ENCODE data around the gene KCNQ1OT1. TPM values are rescaled to one million over a fixed set of nuclear protein-coding genes. Genes with fewer than 3 reads are reported as not detected.

Gene KCNQ1OT1
- total and polyA plus RNA-seq, 9 of the 15 experiments (the other 6 are each of a cell fraction or from before 2014, with no cell fraction given): 0.04 to 2.3 (median 0.74) TPM

DNA sequence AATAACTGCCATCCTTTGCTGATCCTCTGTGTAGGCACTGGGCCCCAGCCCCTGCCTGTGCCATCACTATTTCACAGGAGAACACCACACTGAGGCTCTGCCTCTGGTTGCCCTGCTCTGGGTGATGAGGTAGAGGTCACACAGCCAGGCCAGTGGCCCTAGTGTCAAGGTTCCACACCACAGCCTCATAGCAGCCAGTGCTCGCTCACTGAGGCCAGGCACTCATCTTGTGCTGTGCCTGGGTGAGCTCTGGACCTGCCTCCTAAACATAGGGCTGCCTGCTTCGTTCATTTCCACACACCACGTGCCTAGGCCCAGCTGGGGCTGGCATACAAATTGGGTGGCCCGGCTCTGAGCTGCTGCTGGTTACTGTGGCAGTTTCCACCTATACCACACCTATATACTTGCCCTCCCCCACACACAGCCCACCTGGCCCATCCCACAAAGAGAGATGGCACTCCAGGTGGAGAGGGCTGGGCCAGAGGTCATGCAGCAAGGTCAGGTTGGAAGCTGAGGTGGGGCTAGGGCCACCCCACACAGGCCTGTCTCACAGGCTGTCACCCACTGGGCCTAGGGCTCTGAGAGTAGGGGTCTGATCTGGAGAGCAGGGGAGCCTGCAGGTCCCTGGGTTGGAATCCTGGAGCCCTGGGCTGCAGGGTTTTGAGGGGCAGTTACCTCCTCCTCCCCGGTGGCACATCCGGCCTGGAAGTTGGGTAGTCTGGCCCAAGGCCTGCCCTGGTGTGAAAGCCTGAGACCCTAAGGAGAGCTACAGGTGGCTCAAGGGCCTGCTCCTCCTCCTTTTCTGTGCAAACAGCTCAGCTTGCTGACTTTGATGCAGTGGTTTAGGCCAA lies 11.2 kb downstream of the KCNQ1OT1 start:
- WGBS (ENCODE audit: insufficient coverage, low coverage, missing lambda C conversion rate): 74% methylated on average over 6 of the region's 6 CpGs
- Histone ChIP-seq H3K27ac (ENCODE audit: extremely low read depth, low read depth, low read length) (no peak overlapping the region), H3K9me1 (ENCODE audit: control insufficient read depth, insufficient read depth, low read length) (peaks cover 12% of the 10 kb centered on the region), H3K4me1 (replicated peaks in 1 of 2; ENCODE audit: control insufficient read depth in 2 of 2, insufficient read depth in 2 of 2, low read length in 2 of 2) (peaks cover 0 to 11% of the 10 kb centered on the region in 2 experiments; a peak in 3 of 5 replicates), H3K9ac (ENCODE audit: insufficient read depth in 1 of 2, low read depth in 2 of 2, low read length in 2 of 2) (peak overlapping the region in 1 of 2 experiments; percentile 10; a peak in 1 of 4 replicates), H3K27me3 (ENCODE audit: control insufficient read depth in 2 of 2, insufficient read depth in 2 of 2, low read length in 2 of 2) (no peaks in the 10 kb centered on the region), H3K36me3 (ENCODE audit: control insufficient read depth, insufficient read depth, low read length) (peaks cover 86% of the 10 kb centered on the region; the same call in 2 of the 3 replicates), H3K9me3 (replicated peaks; ENCODE audit: control insufficient read depth, insufficient read depth, low read depth, low read length) (no peaks in the 10 kb centered on the region), H2AFZ (ENCODE audit: low read depth, low read length) (no peak overlapping the region), H3K79me2 (ENCODE audit: control insufficient read depth, insufficient read depth, low read length) (peaks cover 89% of the 10 kb centered on the region), H3K4me3 (no peak overlapping the region), H3K4me2 (ENCODE audit: insufficient read depth, low read length) (no peak overlapping the region), H4K20me1 (replicated peaks; ENCODE audit: control insufficient read depth, insufficient read depth, low read length) (peaks cover 78% of the 10 kb centered on the region)
- CTCF ChIA-PET (ENCODE audit: low intra/inter-chr PET ratio): no interaction called here
- no TSS peak for BruUV-seq (replicated peaks)
- no peak for FAIRE-seq
- POLR2A ChIA-PET: interaction anchor here (0.6 to 3.4 kb wide), 5 partner anchors 9 to 753 kb away, joined by 3 to 20 read pairs (median 5); partner anchors contain the start of gene KCNQ1OT1
- ATAC-seq: no peak
- no peak for TF ChIP-seq C11orf30 (IDR thresholded peaks at IDR 0.05; ENCODE audit: low read depth)
- TF ChIP-seq MCM2 (IDR thresholded peaks at IDR 0.05; ENCODE audit: low read depth): no peak
- TF ChIP-seq RBFOX2 (IDR thresholded peaks at IDR 0.05; ENCODE audit: low read depth, low read length): peak; percentile 17; the same call in 1 of the 2 replicates
- TF ChIP-seq ZNF133 (CRISPR knock-in tag; IDR thresholded peaks at IDR 0.05): no peak
- TF ChIP-seq, protein P1, sequence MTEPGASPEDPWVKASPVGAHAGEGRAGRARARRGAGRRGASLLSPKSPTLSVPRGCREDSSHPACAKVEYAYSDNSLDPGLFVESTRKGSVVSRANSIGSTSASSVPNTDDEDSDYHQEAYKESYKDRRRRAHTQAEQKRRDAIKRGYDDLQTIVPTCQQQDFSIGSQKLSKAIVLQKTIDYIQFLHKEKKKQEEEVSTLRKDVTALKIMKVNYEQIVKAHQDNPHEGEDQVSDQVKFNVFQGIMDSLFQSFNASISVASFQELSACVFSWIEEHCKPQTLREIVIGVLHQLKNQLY (CRISPR knock-in tag; conservative IDR thresholded peaks at IDR 0.05): no peak
- no peak for TF ChIP-seq JUNB (CRISPR knock-in tag; conservative IDR thresholded peaks at IDR 0.05)
- no peak for TF ChIP-seq SAFB2 (IDR thresholded peaks at IDR 0.05; ENCODE audit: borderline replicate concordance, low read depth, low read length, severe bottlenecking)
- in situ Hi-C loops (cut with MboI): no loop called here
- no peak for DNase-seq (ENCODE audit: extremely low read depth in 1 of 4, low spot score in 3 of 4)
- intact Hi-C loops (cut with micrococcal nuclease): no loop called here
